ENCODE data around the gene IL1RAPL2.

DNA sequence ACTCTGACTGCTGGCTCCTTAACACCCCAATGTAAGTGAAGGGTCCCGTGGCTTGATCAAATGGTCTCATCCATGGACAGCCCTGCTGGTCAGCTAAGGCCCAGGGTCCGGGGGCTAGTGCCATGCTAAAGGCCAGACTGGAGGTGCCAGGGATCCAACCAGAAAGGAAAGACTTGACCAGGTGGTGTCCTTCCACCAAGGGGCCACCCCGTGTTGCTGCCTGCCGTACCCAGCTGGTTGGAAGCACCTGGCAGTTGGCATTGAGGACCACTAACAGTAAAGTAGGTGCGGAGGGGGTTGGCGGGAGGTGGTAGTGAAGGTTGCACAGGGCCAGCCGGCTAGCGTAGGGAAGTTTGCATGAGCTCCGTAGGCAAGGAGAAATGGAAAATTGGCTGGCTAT, 1.7 kb upstream of the IL1RAPL2 start:
- TF ChIP-seq, protein P1, sequence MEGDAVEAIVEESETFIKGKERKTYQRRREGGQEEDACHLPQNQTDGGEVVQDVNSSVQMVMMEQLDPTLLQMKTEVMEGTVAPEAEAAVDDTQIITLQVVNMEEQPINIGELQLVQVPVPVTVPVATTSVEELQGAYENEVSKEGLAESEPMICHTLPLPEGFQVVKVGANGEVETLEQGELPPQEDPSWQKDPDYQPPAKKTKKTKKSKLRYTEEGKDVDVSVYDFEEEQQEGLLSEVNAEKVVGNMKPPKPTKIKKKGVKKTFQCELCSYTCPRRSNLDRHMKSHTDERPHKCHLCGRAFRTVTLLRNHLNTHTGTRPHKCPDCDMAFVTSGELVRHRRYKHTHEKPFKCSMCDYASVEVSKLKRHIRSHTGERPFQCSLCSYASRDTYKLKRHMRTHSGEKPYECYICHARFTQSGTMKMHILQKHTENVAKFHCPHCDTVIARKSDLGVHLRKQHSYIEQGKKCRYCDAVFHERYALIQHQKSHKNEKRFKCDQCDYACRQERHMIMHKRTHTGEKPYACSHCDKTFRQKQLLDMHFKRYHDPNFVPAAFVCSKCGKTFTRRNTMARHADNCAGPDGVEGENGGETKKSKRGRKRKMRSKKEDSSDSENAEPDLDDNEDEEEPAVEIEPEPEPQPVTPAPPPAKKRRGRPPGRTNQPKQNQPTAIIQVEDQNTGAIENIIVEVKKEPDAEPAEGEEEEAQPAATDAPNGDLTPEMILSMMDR (IDR thresholded peaks at IDR 0.05) = no peak
- no peak for TF ChIP-seq POLR2A (IDR thresholded peaks at IDR 0.05)

All from heart left ventricle (tissue), 13 donors.